Measurements from ENCODE around the gene ASTN1.
"Not testable (repeated sequence)": the region's sequence is repeated elsewhere in the genome, so short reads cannot be mapped to it uniquely, and the experiment has no call there.

The ASTN1 gene

DNA sequence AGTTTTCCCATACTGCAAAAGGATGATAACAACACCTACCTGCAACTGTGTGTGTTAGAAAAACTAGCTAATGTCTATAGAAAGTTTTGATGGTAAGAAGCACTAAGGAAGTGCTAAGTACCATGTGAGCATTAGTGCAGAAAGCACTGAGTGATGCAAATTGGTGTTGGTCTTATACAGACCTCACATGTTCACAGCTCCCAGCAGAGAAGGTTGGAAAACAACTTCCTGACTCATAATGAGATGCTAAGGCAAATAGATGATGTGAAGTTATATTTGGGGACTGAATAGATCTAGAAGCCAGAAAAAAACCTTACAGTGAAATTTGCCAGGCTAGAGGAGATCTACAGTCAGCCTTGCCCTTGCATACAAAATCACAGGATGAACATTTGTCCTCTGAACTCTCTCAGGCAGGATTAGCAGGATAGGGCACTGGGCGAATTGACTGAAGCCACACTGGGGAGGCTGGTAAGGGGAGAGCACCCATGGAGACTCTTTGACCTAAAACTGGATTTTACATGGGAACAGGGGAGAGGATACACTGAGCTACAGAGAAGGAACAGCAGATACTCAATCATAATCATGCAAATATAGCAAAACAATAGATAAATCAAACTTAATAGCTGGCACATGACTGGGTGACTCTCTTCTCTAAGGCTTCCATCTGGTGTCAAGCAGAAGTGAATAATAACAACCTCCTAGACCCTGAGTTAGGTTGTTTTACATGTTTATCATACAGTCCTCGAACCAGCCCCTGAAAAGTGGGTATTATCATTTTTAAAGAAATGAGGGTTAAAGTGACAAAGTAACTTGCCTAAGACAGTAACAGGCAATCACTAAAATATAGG is 61.3 kb downstream of the ASTN1 start:
- DNase-seq: no peak

DNA sequence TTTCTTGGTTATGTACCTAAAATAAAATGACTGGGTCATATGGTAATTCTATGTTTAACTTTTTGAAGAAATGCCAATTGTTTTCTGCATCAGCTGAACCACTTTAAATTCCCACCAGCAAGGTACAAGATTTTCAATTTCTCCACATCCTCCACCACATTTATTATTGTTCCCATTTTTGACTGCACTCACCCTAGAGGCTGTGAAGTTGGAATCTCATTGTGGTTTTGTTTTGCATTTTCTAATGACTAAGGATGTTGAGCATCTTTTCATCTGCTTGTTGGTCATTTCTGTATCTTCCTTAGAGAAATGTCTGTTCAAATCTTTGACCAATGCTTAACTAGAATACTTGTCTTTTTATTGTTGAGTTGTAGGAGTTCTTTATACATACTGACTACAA is 72.5 kb downstream of the ASTN1 start:
- no peak for DNase-seq

DNA sequence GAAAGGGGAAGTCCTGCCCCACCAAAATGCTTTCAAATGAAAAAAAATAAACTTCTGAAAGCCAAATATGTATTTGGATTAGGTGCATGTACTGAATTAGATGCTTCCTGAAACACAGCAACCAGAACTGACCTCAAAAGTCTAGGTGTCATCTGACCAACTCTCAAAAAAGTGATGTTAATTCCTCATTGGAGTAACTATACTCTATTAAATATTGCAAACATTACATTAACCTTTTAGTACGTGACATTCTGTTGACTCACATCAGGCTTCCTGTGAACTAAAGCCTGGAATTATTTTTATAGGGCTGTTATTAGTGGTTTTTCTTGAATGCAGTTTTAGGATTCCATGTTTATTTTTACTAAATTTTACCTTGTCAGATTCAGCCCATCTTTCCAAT is 73.5 kb downstream of the ASTN1 start:
- no peak for DNase-seq

DNA sequence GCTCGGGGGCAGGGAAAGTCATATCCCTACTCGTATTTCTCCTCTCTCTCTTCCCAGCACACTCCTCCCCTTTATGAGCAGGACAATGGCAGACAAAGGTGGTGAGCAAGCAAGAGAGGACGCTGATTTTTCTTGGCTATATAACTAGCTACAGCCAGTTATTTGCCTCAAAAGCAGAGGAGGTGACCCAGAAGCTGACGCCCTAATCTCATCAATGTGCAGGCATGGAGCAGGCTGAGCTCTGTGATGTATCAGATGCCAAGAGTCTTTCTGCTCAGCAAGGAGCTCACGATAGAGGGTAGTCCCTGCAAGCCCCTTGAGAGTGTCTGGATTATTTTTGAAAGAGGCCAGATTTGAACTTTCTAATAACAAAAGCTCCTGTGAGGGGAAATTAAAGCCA is 75.5 kb downstream of the ASTN1 start:
- DNase-seq: no peak

DNA sequence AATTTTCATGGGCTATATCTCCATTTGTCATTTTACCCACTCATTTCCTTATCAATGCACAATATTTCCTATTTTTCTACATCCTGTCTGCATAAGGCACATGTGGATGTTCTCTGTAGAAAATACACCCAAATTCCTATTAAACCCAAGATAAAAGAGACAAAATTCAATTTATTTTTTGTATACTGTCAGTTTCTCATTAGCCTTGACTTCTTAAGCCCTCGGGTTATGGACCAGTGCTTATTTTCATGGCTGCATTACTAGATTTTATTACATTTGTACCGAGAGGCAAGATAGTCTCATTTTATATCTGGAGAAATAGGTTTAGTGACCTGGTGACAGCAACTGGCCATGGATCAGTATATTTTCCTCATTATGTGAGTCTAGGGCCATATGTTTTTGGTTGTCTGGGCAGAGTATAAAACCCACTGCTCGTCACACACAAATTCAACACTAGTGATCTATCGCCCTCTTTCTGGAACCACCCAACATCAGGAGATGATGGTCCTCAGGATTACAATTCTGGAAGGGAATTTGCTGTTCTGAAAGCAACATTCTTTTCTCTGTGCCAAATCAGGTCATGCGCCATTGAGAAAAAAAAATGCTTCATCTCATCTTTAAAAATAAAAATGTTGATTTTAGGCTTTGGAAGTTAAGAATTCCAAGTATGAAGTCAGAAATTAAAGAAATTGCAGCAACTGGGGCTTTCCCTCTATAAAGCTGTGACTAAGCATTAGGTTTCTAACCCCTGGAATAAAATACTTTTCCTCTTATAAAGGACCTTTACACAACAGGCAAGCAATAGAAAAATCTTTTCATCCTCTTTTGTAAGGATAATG is 81.4 kb downstream of the ASTN1 start:
- DNase-seq: no peak

DNA sequence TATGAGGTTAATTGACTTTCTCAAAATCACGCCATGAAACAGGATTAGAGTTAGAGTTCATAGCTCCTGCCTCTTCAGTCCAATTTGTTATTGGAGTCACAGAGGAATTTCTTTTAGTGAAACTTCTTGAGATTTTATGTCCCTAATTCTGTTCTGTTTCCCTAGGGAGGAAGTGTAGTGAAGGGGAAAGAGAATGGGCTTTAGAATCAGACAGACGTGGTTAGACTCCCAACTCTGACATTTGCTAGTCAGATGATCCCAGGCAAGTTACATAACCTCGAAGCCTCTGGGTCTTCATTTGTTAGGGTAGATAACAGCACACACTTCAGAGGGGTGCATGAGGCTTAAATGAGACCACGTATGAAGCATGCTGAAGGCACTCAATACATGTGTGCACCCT is 83.9 kb downstream of the ASTN1 start:
- DNase-seq: no peak

DNA sequence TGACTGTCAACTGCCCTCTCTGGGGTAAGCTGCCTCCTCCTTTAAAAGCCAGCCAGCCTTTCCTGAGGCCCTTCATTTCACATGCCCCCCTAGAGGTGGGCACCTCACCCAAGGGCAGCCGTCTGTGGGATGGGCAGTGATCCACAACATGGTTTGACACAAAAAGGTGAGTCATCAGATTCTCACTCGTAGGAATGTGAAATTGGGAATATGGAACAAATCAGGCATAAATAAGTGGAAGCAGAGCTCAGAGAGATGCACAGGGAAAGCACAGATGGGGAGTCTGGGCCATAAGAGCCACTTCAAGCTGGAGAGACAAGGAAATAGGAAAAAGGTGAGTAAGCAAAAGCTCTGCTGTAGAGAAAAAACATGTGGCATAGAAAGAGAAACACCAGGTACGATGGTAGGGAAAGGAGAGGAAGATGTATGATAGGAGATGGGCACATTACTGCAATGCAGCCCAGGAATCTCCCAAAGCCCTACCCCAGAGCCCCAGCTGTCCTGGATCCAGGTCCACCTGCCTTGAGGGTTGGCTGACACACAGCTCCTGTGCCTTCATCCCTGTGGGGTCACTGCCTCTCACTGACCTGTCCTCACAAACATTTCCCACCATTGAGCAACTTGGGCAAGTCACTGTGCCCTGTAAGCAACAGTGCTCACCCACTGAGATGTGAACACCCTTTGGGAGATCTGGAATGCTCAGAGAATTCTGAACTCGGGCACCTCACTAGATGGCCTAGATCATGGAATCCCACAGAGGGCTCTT is 86.6 kb downstream of the ASTN1 start:
- DNase-seq: no peak

DNA sequence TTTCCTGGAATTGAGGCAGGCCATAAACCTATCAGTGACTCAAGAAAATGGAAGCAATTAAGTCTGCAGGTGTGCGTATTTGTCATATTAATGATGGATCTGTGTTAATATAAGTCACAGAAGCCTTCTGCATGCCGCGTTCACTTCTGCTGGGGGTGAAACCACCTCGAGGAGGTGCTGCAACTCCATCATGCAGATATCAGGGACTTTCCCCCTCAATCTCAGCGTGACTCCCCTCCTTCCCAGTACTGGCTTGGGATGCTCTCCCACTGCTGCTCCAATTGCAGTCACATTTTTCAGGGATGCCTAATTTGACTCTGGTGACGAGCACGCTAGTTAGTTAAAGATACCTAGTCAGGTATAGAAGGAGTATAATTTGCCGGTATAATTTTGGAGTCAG is 87.5 kb downstream of the ASTN1 start:
- no peak for DNase-seq

DNA sequence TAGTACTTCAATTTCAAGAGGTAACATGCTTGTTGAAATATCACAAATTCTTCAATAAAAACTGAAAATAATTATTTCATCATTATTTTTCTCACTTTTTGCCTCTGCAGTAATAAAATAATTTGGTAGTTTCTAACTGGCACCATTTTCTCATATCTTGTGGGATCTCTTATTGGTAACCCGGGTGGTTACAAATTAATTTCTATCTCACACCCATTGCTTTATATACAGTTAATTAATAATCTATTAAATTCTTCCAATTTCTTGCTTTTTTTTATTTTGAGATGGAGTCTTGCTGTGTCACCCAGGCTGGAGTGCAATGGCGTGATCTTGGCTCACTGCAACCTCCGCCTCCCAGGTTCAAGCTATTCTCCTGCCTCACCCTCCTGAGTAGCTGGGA is 89.7 kb downstream of the ASTN1 start:
- not testable (repeated sequence) for DNase-seq

DNA sequence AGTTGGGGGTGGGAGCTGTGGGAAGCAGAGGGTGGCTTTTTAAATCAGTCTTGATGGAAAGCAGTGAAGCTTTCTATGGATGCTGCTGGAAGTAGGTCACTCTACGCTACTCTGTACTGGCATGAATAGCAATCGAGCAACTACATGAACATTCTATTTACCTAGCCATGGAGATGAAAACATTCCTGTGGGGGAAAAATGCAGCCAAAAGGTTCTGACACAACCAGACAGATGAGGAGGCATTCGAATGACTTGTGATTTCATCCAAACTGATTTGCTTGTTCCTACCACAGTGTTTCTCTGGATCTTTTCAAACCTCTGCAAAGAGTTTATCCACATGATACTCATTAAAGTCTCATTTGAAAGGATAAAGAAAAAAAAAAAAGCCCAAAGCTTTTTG is 95.0 kb downstream of the ASTN1 start:
- DNase-seq: no peak

DNA sequence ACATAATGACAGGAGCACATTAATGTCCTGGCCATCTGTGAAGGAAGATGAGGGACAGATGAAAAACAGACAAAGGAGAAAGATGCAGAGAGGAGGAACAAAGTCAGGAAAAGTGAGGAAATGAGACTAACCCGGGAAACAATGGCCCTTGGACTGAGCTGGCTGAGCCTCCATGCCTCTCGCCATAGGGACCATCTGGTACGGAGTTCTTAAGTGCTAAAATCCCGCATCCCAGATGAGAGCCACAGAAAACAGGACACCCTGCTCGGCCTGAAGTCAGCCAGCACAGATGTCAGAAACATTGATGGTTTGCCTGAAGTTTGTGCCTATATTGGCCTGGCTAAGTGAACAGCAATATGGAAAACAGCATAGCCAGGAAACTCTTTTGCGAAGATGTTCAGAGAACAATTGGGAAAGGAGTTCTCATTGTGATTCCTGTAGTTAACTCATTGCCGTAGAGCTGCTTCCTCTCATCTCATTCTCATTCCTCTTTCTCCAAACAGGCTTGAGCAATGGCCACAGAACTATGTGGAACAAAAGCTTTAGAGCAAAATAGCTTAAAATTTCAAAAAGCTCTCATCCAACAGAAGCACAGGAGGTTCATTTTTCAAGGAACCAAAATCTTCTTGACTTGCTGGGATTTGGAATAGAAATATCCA is 96.6 kb downstream of the ASTN1 start:
- no peak for DNase-seq

DNA sequence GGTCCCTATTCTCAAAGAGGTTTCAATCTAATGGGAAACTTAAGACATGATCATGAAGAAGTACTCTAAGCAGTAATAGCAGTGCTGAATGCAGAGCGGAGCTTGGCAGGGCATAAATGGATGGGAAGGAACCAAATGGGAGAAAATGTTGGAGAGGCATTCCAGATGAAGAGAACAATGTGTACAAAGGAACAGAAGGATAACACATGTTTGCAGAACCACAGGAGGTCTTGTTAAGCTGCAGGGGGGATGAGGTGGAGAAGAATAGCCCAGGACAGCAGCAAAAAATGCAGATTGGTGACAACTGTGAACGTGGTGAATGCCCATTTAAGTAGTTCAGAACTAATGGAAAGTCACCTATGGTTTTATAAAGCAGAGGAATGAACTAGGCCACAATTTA is 99.1 kb downstream of the ASTN1 start:
- DNase-seq: no peak

DNA sequence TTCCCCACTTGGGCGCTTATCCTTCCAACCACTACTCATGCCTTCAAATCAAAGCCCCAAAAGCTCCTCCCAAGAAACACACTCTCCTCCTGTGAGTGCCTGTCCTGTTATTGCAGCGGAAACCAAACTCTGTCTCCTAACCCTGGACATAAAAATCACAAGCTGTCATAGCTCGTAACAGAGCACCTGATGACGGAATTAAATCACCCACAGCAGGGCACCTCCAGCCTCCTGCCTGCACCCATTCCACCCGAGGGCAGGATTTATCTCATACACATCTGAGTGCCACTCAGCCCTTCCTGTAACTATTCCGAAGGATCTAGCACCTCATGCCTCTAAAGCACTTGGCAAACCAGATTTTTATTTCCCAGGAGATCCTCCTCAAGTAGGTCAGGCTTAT is 100.9 kb downstream of the ASTN1 start:
- DNase-seq: no peak

DNA sequence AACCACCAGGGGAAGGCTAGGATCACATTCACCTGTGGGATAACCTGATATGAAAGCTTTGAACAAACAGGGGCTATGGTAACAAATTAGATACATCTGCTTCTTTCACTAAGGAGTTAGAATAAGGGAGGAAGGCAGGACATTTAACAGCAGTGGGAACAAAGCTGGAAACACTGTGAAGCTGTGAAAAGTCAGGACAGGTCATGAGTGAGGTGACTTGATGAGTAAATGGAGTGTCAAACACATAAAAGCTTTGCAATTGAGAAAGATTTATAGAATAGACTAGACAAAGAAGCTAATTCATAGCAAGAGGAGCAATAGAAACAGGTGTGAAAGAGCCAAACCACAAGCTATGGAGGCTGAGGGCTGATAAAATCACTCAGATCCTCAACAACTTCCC is 110.0 kb downstream of the ASTN1 start:
- DNase-seq: peak in 1 of 2 experiments; percentile 24

DNA sequence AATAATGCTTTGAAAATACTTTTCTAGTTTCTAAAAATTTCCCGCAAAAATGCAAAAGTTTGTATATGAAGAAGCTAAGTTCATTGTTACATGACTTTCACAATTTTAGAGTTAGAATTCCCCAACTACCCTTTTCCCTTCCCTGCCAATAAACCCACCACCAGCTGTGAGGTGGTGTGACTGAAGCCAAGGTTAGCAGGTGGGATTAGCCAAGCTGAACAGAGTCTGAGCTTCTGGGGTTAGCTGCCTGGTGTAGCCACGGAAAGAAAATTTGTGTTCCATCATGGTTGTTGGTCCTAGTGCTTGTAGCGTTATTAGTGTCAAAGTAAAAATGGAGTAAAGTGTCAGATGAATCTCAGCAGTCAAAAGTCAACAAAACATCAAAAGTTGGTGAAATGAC is 110.9 kb downstream of the ASTN1 start:
- DNase-seq: peak in 1 of 2 experiments; percentile 26

DNA sequence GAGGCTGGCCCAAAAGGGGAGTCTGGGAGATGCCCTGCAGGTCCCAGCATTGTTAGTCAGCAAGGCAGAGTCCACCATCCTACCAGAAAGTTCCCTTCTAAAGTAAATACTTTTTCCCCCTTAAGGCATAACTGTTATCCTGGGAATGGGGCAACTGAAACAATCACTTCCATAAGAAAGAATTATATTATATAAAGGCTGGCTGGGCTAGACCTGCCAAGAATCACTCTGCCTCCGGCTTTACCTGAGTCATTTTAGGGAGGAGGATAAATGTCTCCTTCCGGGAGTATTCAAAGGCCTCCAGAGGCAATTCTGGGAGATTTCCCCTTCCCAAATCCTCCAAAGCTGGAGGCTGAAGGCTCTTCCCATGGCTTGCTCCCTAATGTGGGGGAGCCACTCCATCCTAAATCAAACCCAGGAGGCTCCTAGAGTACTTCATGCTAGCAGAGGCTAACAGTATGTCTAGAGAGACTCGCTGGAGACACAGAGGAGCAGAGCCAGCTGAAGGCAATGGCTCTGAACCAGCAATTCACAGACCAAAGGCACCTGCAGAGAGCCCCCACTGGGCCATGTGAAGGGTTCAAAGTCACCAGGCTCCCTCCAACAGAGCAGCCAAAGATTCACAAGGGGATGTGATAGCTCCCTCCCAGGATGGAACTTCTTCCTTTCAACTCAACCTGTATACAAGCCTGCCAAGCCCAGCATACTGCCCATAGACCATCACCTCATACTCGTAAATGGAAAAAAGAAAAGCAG is 116.0 kb downstream of the ASTN1 start:
- DNase-seq: no peak

DNA sequence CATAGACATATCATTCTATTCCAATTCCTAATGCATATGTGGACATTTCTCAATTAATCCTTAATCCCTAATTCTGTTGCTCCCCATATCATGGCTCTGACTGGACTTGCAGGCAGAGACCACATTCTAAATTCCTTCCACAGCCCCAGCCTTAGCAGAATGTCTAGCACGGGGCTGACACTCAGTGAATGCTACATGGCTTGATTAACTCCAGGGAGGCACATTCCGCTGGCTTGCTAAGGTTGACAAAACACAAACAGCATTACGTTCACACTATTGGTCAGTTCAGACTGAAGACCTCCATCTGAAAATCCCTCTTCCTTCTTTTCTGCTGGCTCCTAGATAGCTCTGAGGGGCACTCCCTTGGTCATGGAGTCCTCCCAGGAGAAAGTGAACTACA is 119.4 kb downstream of the ASTN1 start:
- DNase-seq: no peak

DNA sequence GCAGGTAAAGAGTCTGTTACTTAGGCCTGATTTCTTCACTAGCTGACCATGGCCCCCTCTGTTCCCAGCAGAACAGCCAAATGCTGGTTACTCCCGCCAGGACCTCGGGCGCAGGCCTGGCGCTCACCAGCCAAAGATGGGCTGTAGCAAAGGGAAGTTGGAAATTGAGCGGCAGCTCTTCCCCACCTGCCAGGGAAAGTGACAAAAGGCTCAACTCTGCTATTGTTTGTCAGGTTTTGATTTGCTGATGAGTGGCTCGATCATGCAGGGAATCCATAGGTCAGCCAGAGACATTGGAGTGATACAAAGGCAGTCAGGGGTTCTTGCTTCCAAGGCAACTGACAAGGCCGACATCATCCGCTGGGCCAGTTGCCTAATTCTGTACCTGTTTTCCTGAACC is 120.1 kb downstream of the ASTN1 start:
- DNase-seq: no peak

DNA sequence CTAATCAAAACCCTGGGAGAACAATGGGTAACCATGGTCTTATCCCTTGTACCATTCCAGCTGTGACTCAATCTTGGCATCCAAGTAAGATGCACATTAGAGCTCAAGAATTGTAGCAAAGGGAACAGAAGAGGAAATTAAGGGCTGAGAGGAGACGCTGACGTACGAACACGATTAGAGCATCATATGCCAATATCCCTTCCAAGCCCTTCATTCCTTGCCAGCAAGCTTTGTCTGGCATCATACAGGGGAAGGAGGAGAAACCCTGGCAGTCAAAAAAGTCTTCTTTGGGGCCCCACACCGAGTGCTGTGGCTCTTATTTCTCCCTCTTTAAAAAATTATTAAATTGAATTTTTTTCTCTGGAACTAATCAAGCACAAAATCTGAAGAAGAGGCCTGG is 120.9 kb downstream of the ASTN1 start:
- DNase-seq: no peak

DNA sequence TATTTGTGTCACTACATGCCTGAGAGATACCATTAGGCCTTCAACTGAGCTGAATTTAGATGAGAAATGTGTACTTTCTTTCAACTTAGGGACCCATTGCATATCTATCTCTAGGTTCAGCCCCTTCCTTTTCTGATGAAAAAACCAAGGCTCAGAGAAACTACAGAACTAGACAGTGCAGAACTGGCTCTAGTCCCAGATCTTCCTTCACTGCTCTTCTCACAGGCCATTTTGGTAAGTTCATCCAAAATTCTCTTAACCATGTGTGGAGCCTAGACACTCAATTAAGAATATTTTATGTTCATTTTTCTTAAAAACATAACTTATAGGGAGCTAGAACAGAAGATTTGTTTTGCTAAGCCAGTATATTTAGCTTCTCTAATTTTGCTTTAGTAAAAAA is 128.9 kb downstream of the ASTN1 start:
- DNase-seq: no peak

DNA sequence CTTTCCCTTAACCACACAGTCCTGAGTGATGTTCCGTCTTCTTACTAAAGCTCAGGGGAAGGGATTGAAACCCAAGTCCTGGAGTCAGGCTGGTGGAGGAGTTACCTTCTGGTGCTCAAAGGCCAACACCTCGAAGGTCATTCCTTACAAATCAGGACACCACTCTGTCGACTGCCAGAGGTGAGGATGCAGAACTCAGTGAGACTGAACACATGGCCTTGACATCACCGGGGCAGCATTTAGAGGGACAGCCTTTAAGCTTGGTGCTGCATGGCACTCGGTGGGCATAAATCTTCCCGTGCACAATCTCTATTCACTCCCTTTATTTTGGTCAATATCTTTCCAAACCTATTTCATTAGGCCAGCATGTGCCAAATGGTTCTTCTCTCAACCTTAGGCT is 130.9 kb downstream of the ASTN1 start:
- DNase-seq: no peak

DNA sequence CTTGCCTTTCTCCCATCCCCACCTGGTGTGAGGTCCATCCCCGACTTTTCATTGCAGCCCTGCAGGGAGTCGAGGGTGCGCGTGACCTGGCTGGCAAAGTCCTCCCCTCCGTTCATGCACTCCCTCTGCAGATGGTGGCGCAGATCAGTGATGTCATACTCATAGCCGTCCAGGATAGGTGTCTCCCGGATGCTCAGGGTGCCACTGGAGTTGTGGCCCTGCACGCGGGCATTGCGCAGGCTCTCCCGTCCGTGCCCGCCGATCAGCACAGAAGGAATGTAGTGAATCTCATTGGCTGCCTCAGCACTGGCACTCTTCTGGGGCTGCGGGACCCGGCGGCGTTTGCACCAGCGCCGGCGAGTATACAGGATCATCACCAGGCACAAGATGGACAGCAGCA is 132.1 kb downstream of the ASTN1 start:
- DNase-seq: peak; percentile 74 to 81
